ENCODE measurements around the gene TBC1D1.

DNA sequence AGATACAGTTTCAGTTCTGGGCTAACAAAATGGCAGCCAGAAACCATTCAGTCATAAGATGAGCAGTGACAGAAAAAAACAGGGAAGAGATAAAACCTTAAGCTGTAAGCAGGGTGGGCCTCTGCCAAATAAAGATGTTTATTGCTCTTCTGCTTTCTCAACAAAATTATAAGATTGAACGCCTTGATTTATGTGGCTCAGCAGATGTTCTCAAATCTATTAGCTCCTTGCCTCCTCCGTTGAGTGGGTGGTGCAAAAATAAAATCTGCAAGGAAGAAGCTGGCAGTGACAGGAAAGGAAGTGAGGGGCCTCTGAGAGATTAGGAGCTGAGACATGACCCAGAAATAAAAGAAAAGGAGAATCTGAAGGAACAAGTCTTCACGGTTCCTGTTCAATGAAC, 275.9 kb downstream of the TBC1D1 start:
- TF ChIP-seq, protein P1, sequence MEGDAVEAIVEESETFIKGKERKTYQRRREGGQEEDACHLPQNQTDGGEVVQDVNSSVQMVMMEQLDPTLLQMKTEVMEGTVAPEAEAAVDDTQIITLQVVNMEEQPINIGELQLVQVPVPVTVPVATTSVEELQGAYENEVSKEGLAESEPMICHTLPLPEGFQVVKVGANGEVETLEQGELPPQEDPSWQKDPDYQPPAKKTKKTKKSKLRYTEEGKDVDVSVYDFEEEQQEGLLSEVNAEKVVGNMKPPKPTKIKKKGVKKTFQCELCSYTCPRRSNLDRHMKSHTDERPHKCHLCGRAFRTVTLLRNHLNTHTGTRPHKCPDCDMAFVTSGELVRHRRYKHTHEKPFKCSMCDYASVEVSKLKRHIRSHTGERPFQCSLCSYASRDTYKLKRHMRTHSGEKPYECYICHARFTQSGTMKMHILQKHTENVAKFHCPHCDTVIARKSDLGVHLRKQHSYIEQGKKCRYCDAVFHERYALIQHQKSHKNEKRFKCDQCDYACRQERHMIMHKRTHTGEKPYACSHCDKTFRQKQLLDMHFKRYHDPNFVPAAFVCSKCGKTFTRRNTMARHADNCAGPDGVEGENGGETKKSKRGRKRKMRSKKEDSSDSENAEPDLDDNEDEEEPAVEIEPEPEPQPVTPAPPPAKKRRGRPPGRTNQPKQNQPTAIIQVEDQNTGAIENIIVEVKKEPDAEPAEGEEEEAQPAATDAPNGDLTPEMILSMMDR (IDR thresholded peaks at IDR 0.05; ENCODE audit: low read depth, low read length, poor library complexity, severe bottlenecking): no peak
- TF ChIP-seq EZH2phosphoT487 (IDR thresholded peaks at IDR 0.05; ENCODE audit: borderline replicate concordance, low read length): no peak

Data from DOHH2 (cell line).